ENCODE data around the gene ANGPTL2.

ANGPTL2 gene

GRCh38 chr9:127124111-127124531 is 1.7 kb upstream of the ANGPTL2 start:
- H3K27me3 ChIP-seq (ENCODE audit: insufficient read depth, low read length) = 0 out of 2 replicates have a peak, but pooled peaks cover 3% of the 10 kb centered on the region
- H3K36me3 ChIP-seq (ENCODE audit: insufficient read depth, low read length) = no peaks in the 10 kb centered on the region
- H3K9me3 ChIP-seq (ENCODE audit: insufficient read depth, low read depth, low read length) = no peaks in the 10 kb centered on the region
- peaks cover 13% of the 10 kb centered on the region; the same call in 1 of the 2 replicates for H3K4me1 ChIP-seq (ENCODE audit: insufficient read depth, low read length)
- 95% methylated on average over 7 of the region's 7 CpGs for WGBS
- no peak overlapping the region for H3K27ac ChIP-seq (ENCODE audit: low read depth, low read length)
- H3K4me3 ChIP-seq (ENCODE audit: low read length) = no peak overlapping the region
- H3K9ac ChIP-seq (ENCODE audit: low read depth, low read length) = no peak overlapping the region

GRCh38 chr9:127123064-127123890 is 842 bp upstream of the ANGPTL2 start:
- Histone ChIP-seq H3K4me1 (ENCODE audit: insufficient read depth, low read length) (peaks cover 18% of the 10 kb centered on the region; the same call in 1 of the 2 replicates), H3K9ac (ENCODE audit: low read depth, low read length) (peak overlapping the region; percentile 54), H3K27ac (ENCODE audit: low read depth, low read length) (peak overlapping the region; percentile 42; the same call in 1 of the 2 replicates), H3K9me3 (ENCODE audit: insufficient read depth, low read depth, low read length) (no peaks in the 10 kb centered on the region), H3K36me3 (ENCODE audit: insufficient read depth, low read length) (no peaks in the 10 kb centered on the region), H3K4me3 (ENCODE audit: low read length) (peak overlapping the region; percentile 62), H3K27me3 (ENCODE audit: insufficient read depth, low read length) (0 out of 2 replicates have a peak, but pooled peaks cover 3% of the 10 kb centered on the region)
- 50% methylated on average over 16 of the region's 16 CpGs for WGBS

GRCh38 chr9:127121628-127122175 is 733 bp downstream of the ANGPTL2 start:
- Histone ChIP-seq H3K27ac (ENCODE audit: low read depth, low read length) (no peak overlapping the region; the same call in 1 of the 2 replicates), H3K4me1 (ENCODE audit: insufficient read depth, low read length) (peaks cover 18% of the 10 kb centered on the region; the same call in 1 of the 2 replicates), H3K9ac (ENCODE audit: low read depth, low read length) (peak overlapping the region; percentile 59), H3K9me3 (ENCODE audit: insufficient read depth, low read depth, low read length) (no peaks in the 10 kb centered on the region), H3K36me3 (ENCODE audit: insufficient read depth, low read length) (no peaks in the 10 kb centered on the region), H3K27me3 (ENCODE audit: insufficient read depth, low read length) (0 out of 2 replicates have a peak, but pooled peaks cover 3% of the 10 kb centered on the region), H3K4me3 (ENCODE audit: low read length) (peak overlapping the region; percentile 62)
- WGBS = 20% methylated on average over 20 of the region's 20 CpGs

- H3K9me3 ChIP-seq (ENCODE audit: insufficient read depth, low read depth, low read length) = no peaks in the 10 kb centered on the region
- H3K36me3 ChIP-seq (ENCODE audit: insufficient read depth, low read length) = no peaks in the 10 kb centered on the region
- 90% methylated on average over 4 of the region's 4 CpGs for WGBS
- no peak overlapping the region for H3K4me3 ChIP-seq (ENCODE audit: low read length)
- H3K27ac ChIP-seq (ENCODE audit: low read depth, low read length) = no peak overlapping the region
- peaks cover 18% of the 10 kb centered on the region; the same call in 1 of the 2 replicates for H3K4me1 ChIP-seq (ENCODE audit: insufficient read depth, low read length)
- 0 out of 2 replicates have a peak, but pooled peaks cover 3% of the 10 kb centered on the region for H3K27me3 ChIP-seq (ENCODE audit: insufficient read depth, low read length)
- no peak overlapping the region for H3K9ac ChIP-seq (ENCODE audit: low read depth, low read length)
Measured at GRCh38 chr9:127119320-127119709, 3.1 kb downstream of the ANGPTL2 start.

- Histone ChIP-seq H3K4me1 (ENCODE audit: insufficient read depth, low read length) (peaks cover 18% of the 10 kb centered on the region; the same call in 1 of the 2 replicates), H3K36me3 (ENCODE audit: insufficient read depth, low read length) (no peaks in the 10 kb centered on the region), H3K27me3 (ENCODE audit: insufficient read depth, low read length) (0 out of 2 replicates have a peak, but pooled peaks cover 3% of the 10 kb centered on the region), H3K9ac (ENCODE audit: low read depth, low read length) (no peak overlapping the region), H3K4me3 (ENCODE audit: low read length) (no peak overlapping the region), H3K27ac (ENCODE audit: low read depth, low read length) (no peak overlapping the region), H3K9me3 (ENCODE audit: insufficient read depth, low read depth, low read length) (no peaks in the 10 kb centered on the region)
- WGBS = 90% methylated on average over 8 of the region's 8 CpGs
Measured at GRCh38 chr9:127118597-127119319, 3.7 kb downstream of the ANGPTL2 start.

- Histone ChIP-seq H3K4me3 (ENCODE audit: low read length) (no peak overlapping the region), H3K36me3 (ENCODE audit: insufficient read depth, low read length) (no peaks in the 10 kb centered on the region), H3K27ac (ENCODE audit: low read depth, low read length) (no peak overlapping the region), H3K9ac (ENCODE audit: low read depth, low read length) (no peak overlapping the region), H3K4me1 (ENCODE audit: insufficient read depth, low read length) (peaks cover 16% of the 10 kb centered on the region), H3K27me3 (ENCODE audit: insufficient read depth, low read length) (0 out of 2 replicates have a peak, but pooled peaks cover 3% of the 10 kb centered on the region), H3K9me3 (ENCODE audit: insufficient read depth, low read depth, low read length) (no peaks in the 10 kb centered on the region)
- 98% methylated on average over 4 of the region's 4 CpGs for WGBS
Measured at GRCh38 chr9:127117801-127118200, 4.6 kb downstream of the ANGPTL2 start.

- Histone ChIP-seq H3K36me3 (ENCODE audit: insufficient read depth, low read length) (no peaks in the 10 kb centered on the region), H3K4me1 (ENCODE audit: insufficient read depth, low read length) (peaks cover 23% of the 10 kb centered on the region), H3K27me3 (ENCODE audit: insufficient read depth, low read length) (0 out of 2 replicates have a peak, but pooled peaks cover 3% of the 10 kb centered on the region), H3K27ac (ENCODE audit: low read depth, low read length) (no peak overlapping the region), H3K4me3 (ENCODE audit: low read length) (no peak overlapping the region), H3K9ac (ENCODE audit: low read depth, low read length) (no peak overlapping the region), H3K9me3 (ENCODE audit: insufficient read depth, low read depth, low read length) (no peaks in the 10 kb centered on the region)
- WGBS = 80% methylated on average over 2 of the region's 2 CpGs
Measured at GRCh38 chr9:127116957-127117356, 5.5 kb downstream of the ANGPTL2 start.

- Histone ChIP-seq H3K4me1 (ENCODE audit: insufficient read depth, low read length) (peaks cover 25% of the 10 kb centered on the region), H3K4me3 (ENCODE audit: low read length) (no peak overlapping the region), H3K27me3 (ENCODE audit: insufficient read depth, low read length) (0 out of 2 replicates have a peak, but pooled peaks cover 2% of the 10 kb centered on the region), H3K36me3 (ENCODE audit: insufficient read depth, low read length) (no peaks in the 10 kb centered on the region), H3K27ac (ENCODE audit: low read depth, low read length) (no peak overlapping the region), H3K9ac (ENCODE audit: low read depth, low read length) (no peak overlapping the region), H3K9me3 (ENCODE audit: insufficient read depth, low read depth, low read length) (no peaks in the 10 kb centered on the region)
- WGBS = 91% methylated on average over 6 of the region's 6 CpGs
Measured at GRCh38 chr9:127116088-127116726, 6.2 kb downstream of the ANGPTL2 start.

GRCh38 chr9:127114606-127115005 is 7.8 kb downstream of the ANGPTL2 start:
- H3K4me3 ChIP-seq (ENCODE audit: low read length) = no peak overlapping the region
- H3K27me3 ChIP-seq (ENCODE audit: insufficient read depth, low read length) = no peaks in the 10 kb centered on the region
- H3K9me3 ChIP-seq (ENCODE audit: insufficient read depth, low read depth, low read length) = no peaks in the 10 kb centered on the region
- H3K4me1 ChIP-seq (ENCODE audit: insufficient read depth, low read length) = peaks cover 27% of the 10 kb centered on the region
- H3K9ac ChIP-seq (ENCODE audit: low read depth, low read length) = no peak overlapping the region
- 91% methylated on average over 5 of the region's 5 CpGs for WGBS
- H3K36me3 ChIP-seq (ENCODE audit: insufficient read depth, low read length) = no peaks in the 10 kb centered on the region
- H3K27ac ChIP-seq (ENCODE audit: low read depth, low read length) = no peak overlapping the region

- Histone ChIP-seq H3K4me3 (ENCODE audit: low read length) (no peak overlapping the region), H3K4me1 (ENCODE audit: insufficient read depth, low read length) (peaks cover 22% of the 10 kb centered on the region), H3K9ac (ENCODE audit: low read depth, low read length) (no peak overlapping the region), H3K9me3 (ENCODE audit: insufficient read depth, low read depth, low read length) (no peaks in the 10 kb centered on the region), H3K27ac (ENCODE audit: low read depth, low read length) (no peak overlapping the region), H3K36me3 (ENCODE audit: insufficient read depth, low read length) (no peaks in the 10 kb centered on the region), H3K27me3 (ENCODE audit: insufficient read depth, low read length) (no peaks in the 10 kb centered on the region)
- WGBS = 93% methylated on average over 9 of the region's 10 CpGs
Measured at GRCh38 chr9:127113191-127113972, 9.1 kb downstream of the ANGPTL2 start.
